Ishikawa (cell line): Measurements from ENCODE around the gene UBE2I.

Experiments used
- EGR1 ChIP-seq: IDR thresholded peaks from 2 replicates; pipeline ENCODE4 v1.6.1; 2012
- MAX ChIP-seq: IDR thresholded peaks from 2 replicates; pipeline ENCODE4 v1.6.1; 2012
- TAF1 ChIP-seq: IDR thresholded peaks from 2 replicates; pipeline ENCODE4 v1.6.1; 2012; ENCODE audit warnings: low read depth, mild to moderate bottlenecking
- ZBTB7A ChIP-seq: IDR thresholded peaks from 2 replicates; pipeline ENCODE4 v1.6.1; 2012; ENCODE audit warnings: low read depth

- TF ChIP-seq MAX, result no peak
- no peak for TF ChIP-seq EGR1
- TF ChIP-seq TAF1, result no peak
- TF ChIP-seq ZBTB7A, result no peak
Measured at GRCh38 chr16:1299868-1300203, 9.6 kb upstream of the UBE2I start.
